Activated T-cell treated with anti-CD3 and anti-CD28 coated beads for 24 hours (primary cell): ENCODE results near the gene RSPH1.

Experiments used
- DNase-seq: peaks from one replicate; pipeline ENCODE4 v3.0.0-alpha.2; 2020; ENCODE audit warnings: low read depth

Gene RSPH1

GRCh38 chr21:42426876-42427480 is 69.0 kb downstream of the RSPH1 start:
- no peak for DNase-seq

DNA sequence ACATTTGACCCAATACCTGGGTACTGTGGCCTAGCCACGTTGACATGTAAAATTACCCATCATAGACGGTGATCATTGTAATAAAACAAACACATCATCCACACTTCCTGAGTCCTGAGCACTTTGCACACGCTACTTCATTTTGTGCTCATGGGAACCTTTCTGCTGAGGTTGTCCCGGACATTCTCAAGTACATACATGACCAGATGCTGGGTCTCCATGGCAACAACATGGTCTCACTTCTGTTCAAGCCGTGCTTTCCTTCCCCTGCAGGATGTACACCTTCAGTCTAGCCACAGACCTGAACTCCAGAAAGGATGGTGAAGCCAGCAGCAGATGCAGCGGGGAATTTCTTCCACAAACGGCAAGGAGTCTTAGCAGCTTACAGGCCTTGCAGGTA is 69.6 kb downstream of the RSPH1 start:
- DNase-seq: no peak

- no peak for DNase-seq
Observed at GRCh38 chr21:42425591-42425990, 70.4 kb downstream of the RSPH1 start.

- no peak for DNase-seq
Observed at GRCh38 chr21:42424914-42425541, 71.0 kb downstream of the RSPH1 start.

- no peak for DNase-seq
Observed at GRCh38 chr21:42423685-42424084, 72.3 kb downstream of the RSPH1 start.

GRCh38 chr21:42423197-42423675 is 72.8 kb downstream of the RSPH1 start:
- no peak for DNase-seq
